CD4-positive, CD25-positive, alpha-beta regulatory T cell (primary cell): Measurements from ENCODE around the gene TRAF3IP1. TPM values are rescaled to one million over a fixed set of nuclear protein-coding genes. Genes with fewer than 3 reads are reported as not detected.
A peak's percentile ranks its signal among the peaks of the same experiment; 100 is the strongest.
"Not testable (repeated sequence)": the region's sequence is repeated elsewhere in the genome, so short reads cannot be mapped to it uniquely, and the experiment has no call there.

Experiments used
- ATAC-seq, 2 donors: fragments of 150-1000 bp; cut with Tn5 transposase; one replicate each; pipeline ENCODE4 v1.10.0; 2021; ENCODE audit warnings: low read depth in 2 of 2, moderate number of reproducible peaks in 2 of 2, moderate library complexity in 1 of 2
- DNase-seq, 3 donors: peaks; one replicate each; pipeline versions ENCODE4 v3.0.0 to v3.0.0-alpha.2; 2012 to 2022; ENCODE audit warnings: mixed read lengths in 1 of 3
- H3K27ac ChIP-seq: one replicate; pipeline ENCODE4 v1.7.0; 2013; ENCODE audit warnings: mild to moderate bottlenecking, low read length; ENCODE audit not compliant: insufficient read depth, poor library complexity, severe bottlenecking
- H3K27me3 ChIP-seq: one replicate; pipeline ENCODE4 v1.7.0; 2013; ENCODE audit warnings: low read length; ENCODE audit not compliant: control insufficient read depth, insufficient read depth
- H3K36me3 ChIP-seq: one replicate; pipeline ENCODE4 v1.7.0; 2013; ENCODE audit warnings: mild to moderate bottlenecking, low read length, moderate library complexity; ENCODE audit not compliant: control insufficient read depth, insufficient read depth
- H3K4me1 ChIP-seq: 2 replicates; pipeline ENCODE4 v1.7.0; 2013; ENCODE audit warnings: mild to moderate bottlenecking, low read length; ENCODE audit not compliant: insufficient read depth, control insufficient read depth, poor library complexity, severe bottlenecking
- H3K4me3 ChIP-seq: one replicate; pipeline ENCODE4 v1.7.0; 2013; ENCODE audit warnings: low read depth, mild to moderate bottlenecking, low read length, moderate library complexity
- H3K9me3 ChIP-seq, 2 experiments: 1 replicate in 1 of 2; 2 replicates in 1 of 2; pipeline ENCODE4 v1.7.0; 2013; ENCODE audit warnings: low read length in 2 of 2, mild to moderate bottlenecking in 1 of 2, moderate library complexity in 1 of 2; ENCODE audit not compliant: control insufficient read depth in 2 of 2
- H3K27ac Mint-ChIP-seq, 3 donors: one replicate each; pipeline ENCODE4 v1.8.0; 2020 to 2022; ENCODE audit warnings: mild to moderate bottlenecking in 3 of 3, mixed read lengths in 3 of 3, moderate library complexity in 2 of 3
- H3K27me3 Mint-ChIP-seq: one replicate; pipeline ENCODE4 v1.8.0; 2022; ENCODE audit warnings: mild to moderate bottlenecking, mixed read lengths
- H3K36me3 Mint-ChIP-seq: one replicate; pipeline ENCODE4 v1.8.0; 2020; ENCODE audit warnings: mixed read lengths
- H3K4me1 Mint-ChIP-seq, 4 donors: one replicate each; pipeline ENCODE4 v1.8.0; 2020 to 2022; ENCODE audit warnings: mixed read lengths in 4 of 4, mild to moderate bottlenecking in 1 of 4
- H3K4me3 Mint-ChIP-seq, 4 donors: one replicate each; pipeline ENCODE4 v1.8.0; 2020 to 2022; ENCODE audit warnings: mild to moderate bottlenecking in 4 of 4, mixed read lengths in 4 of 4, moderate library complexity in 3 of 4
- H3K9me3 Mint-ChIP-seq, 7 donors: one replicate each; pipeline ENCODE4 v1.8.0; 2020 to 2022; ENCODE audit warnings: mixed read lengths in 7 of 7, mild to moderate bottlenecking in 3 of 7, moderate library complexity in 2 of 7
- polyA plus RNA-seq, 4 donors: library from polyadenylated mRNA; unstranded; fragments of 300-500 nt; fragmentation: Illumina TruSeq; gene quantifications; one replicate each; pipeline ENCODE4 v1.2.3, GENCODE V29; 2021
- total RNA-seq: library from RNA; stranded (reverse); gene quantifications from one replicate; pipeline ENCODE4 v1.2.3, GENCODE V29; 2022

The TRAF3IP1 gene
- total and polyA plus RNA-seq, 5 donors from 2014 or later: 3.1 to 9.9 (median 3.5) TPM

DNA sequence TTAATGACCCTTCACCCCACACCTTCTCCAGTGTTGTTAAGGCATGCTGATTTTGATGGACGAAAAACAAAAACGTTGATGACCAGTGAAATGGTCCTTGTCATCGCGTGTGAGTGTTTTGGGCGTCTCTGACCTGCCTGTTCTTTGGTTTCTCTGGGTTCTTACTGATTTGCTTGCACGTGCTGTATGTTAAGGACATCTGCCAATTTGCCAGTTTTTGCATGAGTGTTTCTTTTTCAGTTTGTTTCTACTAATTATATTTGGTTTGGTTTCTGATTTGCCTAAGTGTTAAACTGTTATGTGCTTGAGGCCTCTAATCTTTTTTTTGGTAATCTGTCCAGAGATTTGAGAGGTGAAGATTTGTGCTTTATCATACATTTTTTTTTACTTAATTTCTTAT lies 14.6 kb downstream of the TRAF3IP1 start:
- Mint-ChIP-seq H3K4me1 (peaks cover 0 to 6% (median 2%) of the 10 kb centered on the region in 4 donors), H3K27ac (no peak overlapping the region), H3K4me3 (no peak overlapping the region), H3K27me3 (no peaks in the 10 kb centered on the region), H3K9me3 (no peaks in the 10 kb centered on the region), H3K36me3 (peaks cover 12% of the 10 kb centered on the region)
- H3K27me3 ChIP-seq: no peaks in the 10 kb centered on the region
- ATAC-seq (no peak), DNase-seq (no peak)
- H3K4me3 ChIP-seq: no peak overlapping the region
- no peaks in the 10 kb centered on the region for H3K4me1 ChIP-seq
- no peak overlapping the region for H3K27ac ChIP-seq
- H3K36me3 ChIP-seq: peaks cover 8% of the 10 kb centered on the region
- no peaks in the 10 kb centered on the region for H3K9me3 ChIP-seq

DNA sequence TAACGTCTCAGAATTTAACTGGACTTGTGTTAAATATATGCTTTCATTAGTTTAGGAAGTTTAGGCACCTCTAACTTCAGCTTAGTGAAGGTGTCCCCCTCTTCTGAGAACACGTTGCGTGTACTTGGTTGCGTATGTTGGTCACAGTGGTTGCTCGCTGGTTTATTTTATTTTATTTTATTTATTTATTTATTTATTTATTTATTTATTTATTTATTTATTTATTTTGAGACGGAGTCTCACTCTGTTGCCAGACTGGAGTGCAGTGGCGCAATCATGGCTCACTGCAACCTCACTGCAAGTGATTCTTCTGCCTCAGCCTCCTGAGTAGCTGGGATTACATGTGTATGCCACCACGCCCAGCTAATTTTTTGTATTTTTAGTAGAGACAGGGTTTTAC lies 15.3 kb downstream of the TRAF3IP1 start:
- H3K27me3 Mint-ChIP-seq, H3K9me3 ChIP-seq, H3K4me1 Mint-ChIP-seq, H3K27ac Mint-ChIP-seq, ATAC-seq, H3K4me3 ChIP-seq, H3K4me1 ChIP-seq, H3K27ac ChIP-seq, DNase-seq, H3K36me3 ChIP-seq, H3K9me3 Mint-ChIP-seq, H3K27me3 ChIP-seq: not testable (repeated sequence)
- peaks cover 10% of the 10 kb centered on the region for H3K36me3 Mint-ChIP-seq
- peak overlapping the region in 1 of 4 donors; percentile 58 for H3K4me3 Mint-ChIP-seq

DNA sequence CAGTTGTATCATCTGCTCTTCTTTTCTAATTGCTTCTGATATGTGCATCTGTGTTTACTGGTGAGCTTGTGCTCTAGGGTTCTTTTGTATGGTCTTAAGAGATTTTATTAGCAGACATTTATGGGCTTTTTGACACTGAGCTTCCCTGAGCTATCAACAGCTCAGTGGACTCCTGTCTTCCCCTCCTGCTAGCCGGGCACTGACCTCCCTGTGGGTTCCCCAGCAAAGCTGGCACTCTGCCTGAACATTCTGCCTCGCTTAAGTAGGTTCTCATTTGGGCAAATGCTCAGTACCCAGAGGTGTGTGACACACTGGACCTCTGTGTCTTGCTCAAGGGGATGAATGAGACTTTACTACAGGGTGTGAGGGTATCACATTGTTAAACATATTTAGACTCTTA lies 15.8 kb downstream of the TRAF3IP1 start:
- H3K4me3 Mint-ChIP-seq: no peak overlapping the region
- no peak overlapping the region for H3K4me3 ChIP-seq
- no peak for ATAC-seq
- H3K36me3 Mint-ChIP-seq: peaks cover 10% of the 10 kb centered on the region
- no peaks in the 10 kb centered on the region for H3K27me3 ChIP-seq
- peaks cover 0 to 5% (median 2%) of the 10 kb centered on the region in 4 donors for H3K4me1 Mint-ChIP-seq
- no peak overlapping the region for H3K27ac Mint-ChIP-seq
- H3K9me3 Mint-ChIP-seq: no peaks in the 10 kb centered on the region
- H3K4me1 ChIP-seq: no peaks in the 10 kb centered on the region
- no peaks in the 10 kb centered on the region for H3K27me3 Mint-ChIP-seq
- H3K36me3 ChIP-seq: peaks cover 5% of the 10 kb centered on the region
- no peaks in the 10 kb centered on the region for H3K9me3 ChIP-seq
- H3K27ac ChIP-seq: no peak overlapping the region
- no peak for DNase-seq

DNA sequence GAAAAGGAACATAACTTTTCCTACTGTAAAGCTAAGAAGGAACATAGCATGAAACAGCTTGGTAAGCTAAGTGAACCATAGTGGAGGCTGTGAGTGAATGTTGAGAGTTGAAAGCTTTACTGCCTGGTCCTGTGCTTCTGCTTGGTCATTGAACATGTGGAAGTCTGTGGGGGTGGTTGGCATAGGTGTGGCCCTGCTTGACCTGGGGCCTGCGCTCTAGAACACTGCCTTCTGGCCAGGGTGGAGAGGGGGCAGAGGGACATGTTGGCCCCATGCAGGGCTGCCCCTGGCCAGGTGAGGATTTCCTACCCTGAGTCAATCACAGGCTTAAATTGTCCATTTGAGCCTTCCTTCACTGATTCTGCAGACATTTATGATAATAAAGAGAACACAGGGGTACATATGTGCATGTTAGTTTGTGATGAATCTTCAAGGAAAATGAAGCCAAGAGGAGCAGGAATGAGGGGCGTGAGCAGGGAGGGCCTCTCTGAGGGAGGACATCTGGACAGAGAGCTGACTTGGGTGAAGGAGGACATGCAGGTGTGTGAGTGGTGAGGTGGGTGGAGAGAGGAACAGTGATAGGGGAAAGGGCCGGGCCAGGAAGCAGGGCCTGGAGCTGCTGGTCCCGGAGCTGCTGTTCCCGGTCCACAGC lies 16.6 kb downstream of the TRAF3IP1 start:
- no peaks in the 10 kb centered on the region for H3K27me3 ChIP-seq
- no peak for DNase-seq
- no peaks in the 10 kb centered on the region for H3K4me1 ChIP-seq
- Mint-ChIP-seq H3K36me3 (peaks cover 10% of the 10 kb centered on the region), H3K9me3 (no peaks in the 10 kb centered on the region), H3K27ac (peak overlapping the region in 1 of 3 donors; percentile 75), H3K4me3 (no peak overlapping the region), H3K4me1 (peaks cover 0 to 5% (median 2%) of the 10 kb centered on the region in 4 donors), H3K27me3 (no peaks in the 10 kb centered on the region)
- H3K36me3 ChIP-seq: peaks cover 5% of the 10 kb centered on the region
- no peak overlapping the region for H3K27ac ChIP-seq
- H3K4me3 ChIP-seq: no peak overlapping the region
- no peaks in the 10 kb centered on the region for H3K9me3 ChIP-seq
- ATAC-seq: no peak

DNA sequence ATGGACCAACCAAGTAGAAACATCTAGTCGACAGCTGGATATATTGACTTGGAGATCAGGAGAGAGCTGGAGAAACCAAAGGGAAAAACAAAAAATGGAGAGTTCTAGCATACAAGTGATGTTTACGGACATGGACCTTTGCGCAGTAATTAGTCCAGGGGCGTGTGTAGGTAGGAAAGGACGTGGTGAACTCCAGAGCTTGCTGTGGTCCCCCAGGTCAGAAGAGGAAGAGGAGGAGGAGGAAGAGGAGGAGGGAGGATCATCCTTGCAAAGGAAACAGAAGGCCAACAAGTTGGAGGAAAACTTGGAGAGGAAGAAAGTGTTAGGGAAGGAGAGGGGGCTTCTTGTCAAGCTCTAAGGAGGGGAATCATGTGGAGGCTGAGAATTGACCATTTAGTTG lies 17.5 kb downstream of the TRAF3IP1 start:
- no peaks in the 10 kb centered on the region for H3K9me3 Mint-ChIP-seq
- peaks cover 0 to 5% (median 2%) of the 10 kb centered on the region in 4 donors for H3K4me1 Mint-ChIP-seq
- no peaks in the 10 kb centered on the region for H3K9me3 ChIP-seq
- H3K27me3 Mint-ChIP-seq: no peaks in the 10 kb centered on the region
- H3K4me3 ChIP-seq: no peak overlapping the region
- peaks cover 5% of the 10 kb centered on the region for H3K36me3 ChIP-seq
- H3K27me3 ChIP-seq: no peaks in the 10 kb centered on the region
- peaks cover 10% of the 10 kb centered on the region for H3K36me3 Mint-ChIP-seq
- no peak overlapping the region for H3K4me3 Mint-ChIP-seq
- DNase-seq: no peak
- H3K27ac ChIP-seq: no peak overlapping the region
- ATAC-seq: no peak
- no peak overlapping the region for H3K27ac Mint-ChIP-seq
- H3K4me1 ChIP-seq: no peaks in the 10 kb centered on the region

DNA sequence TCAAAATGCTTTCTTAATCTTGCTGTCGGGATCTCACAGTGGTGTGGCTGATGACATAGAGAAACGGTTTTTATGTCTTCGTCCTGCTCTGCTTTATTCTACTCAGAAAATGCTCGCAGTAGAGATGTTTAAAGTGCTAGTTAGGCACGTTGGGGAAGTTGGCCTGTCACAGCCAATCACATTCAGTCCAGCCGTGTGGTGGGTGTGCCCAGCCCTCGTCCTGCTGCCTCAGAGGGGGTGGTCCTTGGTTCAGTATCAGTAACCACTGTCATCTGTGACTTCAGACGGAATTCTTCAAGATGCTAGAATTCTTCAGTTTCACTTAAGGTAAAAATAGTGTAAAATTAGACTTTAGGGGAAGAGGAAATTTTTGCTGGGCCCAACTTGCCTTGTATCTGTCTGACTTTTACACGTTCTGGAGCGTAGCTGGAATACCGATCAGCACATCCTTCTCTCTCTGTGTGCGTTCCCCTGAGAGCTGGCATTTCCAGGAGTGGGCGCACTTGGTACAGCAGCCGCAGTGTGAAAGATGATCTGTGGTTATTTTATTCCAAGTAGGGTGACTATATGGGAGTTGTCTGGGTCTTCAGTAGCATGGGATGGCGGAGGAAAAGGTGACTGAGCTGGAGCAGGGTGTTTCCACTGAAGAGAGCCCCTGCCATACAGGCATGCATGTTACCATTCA lies 18.5 kb downstream of the TRAF3IP1 start:
- peak overlapping the region in 2 of 3 donors; percentile 2 to 19 for H3K27ac Mint-ChIP-seq
- H3K4me3 ChIP-seq: no peak overlapping the region
- H3K4me1 ChIP-seq: no peaks in the 10 kb centered on the region
- no peaks in the 10 kb centered on the region for H3K27me3 ChIP-seq
- no peaks in the 10 kb centered on the region for H3K27me3 Mint-ChIP-seq
- no peak overlapping the region for H3K4me3 Mint-ChIP-seq
- no peak overlapping the region for H3K27ac ChIP-seq
- no peaks in the 10 kb centered on the region for H3K9me3 Mint-ChIP-seq
- H3K9me3 ChIP-seq: no peaks in the 10 kb centered on the region
- H3K36me3 Mint-ChIP-seq: peaks cover 8% of the 10 kb centered on the region
- ATAC-seq: no peak
- H3K36me3 ChIP-seq: peaks cover 4% of the 10 kb centered on the region
- DNase-seq: no peak
- H3K4me1 Mint-ChIP-seq: peaks cover 0 to 4% (median 2%) of the 10 kb centered on the region in 4 donors

DNA sequence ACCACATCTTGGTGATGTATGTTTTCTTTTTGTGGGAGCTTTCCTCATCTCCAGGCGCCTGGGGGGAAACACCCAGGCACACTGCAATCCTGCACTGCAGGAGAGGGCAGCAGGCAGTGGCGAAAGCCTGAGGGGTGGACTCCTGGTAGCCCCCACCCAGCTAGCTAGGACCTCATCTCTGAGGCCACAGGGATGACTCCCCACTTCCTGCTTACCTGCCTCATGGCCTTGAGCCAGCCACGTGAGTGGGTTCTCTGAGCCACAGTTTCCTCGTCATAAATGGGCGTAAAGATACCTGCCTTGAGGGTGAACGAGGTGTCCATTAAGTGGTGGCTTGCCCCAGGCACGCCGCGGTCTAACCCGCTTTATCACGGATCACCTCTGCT lies 19.1 kb downstream of the TRAF3IP1 start:
- no peaks in the 10 kb centered on the region for H3K27me3 ChIP-seq
- ATAC-seq: no peak
- Mint-ChIP-seq H3K4me3 (no peak overlapping the region), H3K27ac (no peak overlapping the region), H3K27me3 (no peaks in the 10 kb centered on the region), H3K4me1 (peaks cover 0 to 4% (median 2%) of the 10 kb centered on the region in 4 donors), H3K36me3 (peaks cover 6% of the 10 kb centered on the region), H3K9me3 (no peaks in the 10 kb centered on the region)
- H3K27ac ChIP-seq: no peak overlapping the region
- DNase-seq: no peak
- no peak overlapping the region for H3K4me3 ChIP-seq
- H3K36me3 ChIP-seq: peaks cover 2% of the 10 kb centered on the region
- no peaks in the 10 kb centered on the region for H3K4me1 ChIP-seq
- no peaks in the 10 kb centered on the region for H3K9me3 ChIP-seq

DNA sequence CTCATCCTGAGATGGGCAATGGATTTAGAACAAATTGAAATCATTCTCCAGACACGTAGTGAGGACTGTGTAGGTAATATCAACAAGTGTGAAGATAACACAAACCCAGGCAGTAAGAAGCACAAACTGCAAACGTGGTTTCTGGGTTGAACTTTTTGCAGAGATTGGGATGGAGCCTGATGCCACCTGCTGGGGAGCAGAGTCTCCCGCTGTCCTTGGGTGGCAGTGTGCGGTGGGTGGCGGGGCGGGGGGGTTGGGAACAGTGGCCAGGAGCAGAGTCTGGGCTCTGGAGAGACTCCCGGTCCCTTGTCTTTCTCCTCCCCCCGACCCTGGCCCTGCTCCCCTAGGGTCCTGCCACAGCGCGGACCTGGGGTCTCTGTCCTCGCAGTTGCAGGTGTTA lies 19.5 kb downstream of the TRAF3IP1 start:
- Mint-ChIP-seq H3K4me1 (peaks cover 0 to 4% (median 2%) of the 10 kb centered on the region in 4 donors), H3K27me3 (no peaks in the 10 kb centered on the region), H3K4me3 (no peak overlapping the region), H3K36me3 (peaks cover 6% of the 10 kb centered on the region), H3K9me3 (no peaks in the 10 kb centered on the region), H3K27ac (peak overlapping the region in 1 of 3 donors; percentile 60)
- H3K4me1 ChIP-seq: no peaks in the 10 kb centered on the region
- no peak overlapping the region for H3K4me3 ChIP-seq
- DNase-seq (no peak), ATAC-seq (no peak)
- H3K9me3 ChIP-seq: no peaks in the 10 kb centered on the region
- H3K36me3 ChIP-seq: peaks cover 2% of the 10 kb centered on the region
- H3K27ac ChIP-seq: no peak overlapping the region
- H3K27me3 ChIP-seq: no peaks in the 10 kb centered on the region
